Stomach (tissue), 4 donors: ENCODE data around the gene PLPP2.

Experiments used
- CTCF ChIP-seq, 7 experiments: fragments of 450-650 bp in 4 of 7; fragments of 200-600 bp in 3 of 7; sonication (generic) in 3 of 7; IDR thresholded peaks; one replicate each; pipeline ENCODE4 v1.5.1; 2016 to 2019; ENCODE audit warnings: antibody characterized with exemption in 7 of 7, control low read depth in 2 of 7, mild to moderate bottlenecking in 1 of 7
- EP300 ChIP-seq: sonication (generic); formaldehyde crosslinking; IDR thresholded peaks from one replicate; pipeline ENCODE4 v1.6.1; 2017; ENCODE audit warnings: antibody characterized with exemption
- POLR2A ChIP-seq, 4 donors: fragments of 450-650 bp; IDR thresholded peaks; one replicate each; pipeline ENCODE4 v1.6.1; 2016; ENCODE audit warnings: antibody characterized with exemption in 4 of 4, control low read depth in 2 of 4, mild to moderate bottlenecking in 1 of 4, moderate library complexity in 1 of 4

GRCh38 chr19:307111-307531 is 15.9 kb upstream of the PLPP2 start:
- no peak for TF ChIP-seq CTCF (IDR thresholded peaks at IDR 0.05)
- no peak for TF ChIP-seq POLR2A (IDR thresholded peaks at IDR 0.05)
- TF ChIP-seq EP300, result no peak
